CD4-positive, alpha-beta T cell treated with Interleukin-1 beta for 1 hour (primary cell): ENCODE measurements around the gene GCN1.
A peak's percentile ranks its signal among the peaks of the same experiment; 100 is the strongest.

Experiments
- DNase-seq, 2 donors: peaks; one replicate each; pipeline ENCODE4 v3.0.0-alpha.2; 2020 to 2022

GCN1 gene

GRCh38 chr12:120141336-120141735, 53.2 kb downstream of the GCN1 start:
- no peak for DNase-seq

GRCh38 chr12:120140603-120141002, 53.9 kb downstream of the GCN1 start:
- DNase-seq: no peak

- no peak for DNase-seq
Measured at GRCh38 chr12:120139958-120140357, 54.6 kb downstream of the GCN1 start.

- no peak for DNase-seq
Measured at GRCh38 chr12:120138366-120138765, 56.1 kb downstream of the GCN1 start.

GRCh38 chr12:120137833-120138232, 56.7 kb downstream of the GCN1 start:
- DNase-seq: no peak

GRCh38 chr12:120136093-120136770, 58.3 kb downstream of the GCN1 start:
- no peak for DNase-seq

GRCh38 chr12:120134307-120134980, 60.1 kb downstream of the GCN1 start:
- DNase-seq: no peak

- peak in 1 of 2 donors; percentile 21 for DNase-seq
Measured at GRCh38 chr12:120132863-120133385, 61.6 kb downstream of the GCN1 start.

- DNase-seq: no peak
Measured at GRCh38 chr12:120132054-120132836, 62.3 kb downstream of the GCN1 start.

GRCh38 chr12:120131116-120131515, 63.4 kb downstream of the GCN1 start:
- DNase-seq: no peak

GRCh38 chr12:120130011-120130410, 64.5 kb downstream of the GCN1 start:
- no peak for DNase-seq

GRCh38 chr12:120126635-120127005, 67.9 kb downstream of the GCN1 start:
- DNase-seq: peak in 1 of 2 donors; percentile 49

- DNase-seq: no peak
Measured at GRCh38 chr12:120125792-120126634, 68.5 kb downstream of the GCN1 start.

GRCh38 chr12:120125029-120125428, 69.5 kb downstream of the GCN1 start:
- DNase-seq: no peak

GRCh38 chr12:120121766-120122293, 72.7 kb downstream of the GCN1 start:
- DNase-seq: peak in 1 of 2 donors; percentile 22

- DNase-seq: no peak
Measured at GRCh38 chr12:120121343-120121742, 73.2 kb downstream of the GCN1 start.

- peak in 1 of 2 donors; percentile 31 for DNase-seq
Measured at GRCh38 chr12:120119271-120119973, 75.1 kb downstream of the GCN1 start.

GRCh38 chr12:120118321-120119061, 76.0 kb downstream of the GCN1 start:
- DNase-seq: no peak

- no peak for DNase-seq
Measured at GRCh38 chr12:120117961-120118320, 76.6 kb downstream of the GCN1 start.

GRCh38 chr12:120116792-120117651, 77.5 kb downstream of the GCN1 start:
- DNase-seq: peak; percentile 96 to 97
